ENCODE measurements around the gene RUNX1. TPM values are rescaled to one million over a fixed set of nuclear protein-coding genes. Genes with fewer than 3 reads are reported as not detected.

Gene RUNX1
- total RNA-seq, 1 donor from 2014 or later = 62.1 TPM

DNA sequence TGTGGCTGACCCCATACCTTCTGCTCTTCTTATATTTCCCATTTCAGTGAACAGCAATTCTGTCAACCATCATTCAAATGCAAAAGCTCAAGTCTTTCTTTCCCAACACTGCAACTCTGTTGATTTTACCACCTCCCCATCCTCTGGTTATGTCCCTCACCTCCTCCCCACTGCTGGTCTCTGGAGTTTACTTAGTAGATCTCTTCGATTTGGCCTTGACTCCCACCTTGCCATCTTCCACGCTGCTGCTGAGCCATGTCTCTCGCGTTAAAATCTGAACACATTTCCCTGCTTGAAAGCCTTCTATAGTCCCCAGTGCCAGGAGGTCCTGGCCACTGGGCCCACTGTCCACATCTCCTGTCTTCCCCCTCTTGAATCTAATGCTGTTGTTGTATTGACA, 125.5 kb downstream of the RUNX1 start:
- H3K4me1 ChIP-seq = no peaks in the 10 kb centered on the region
- no peaks in the 10 kb centered on the region for H3K27me3 ChIP-seq
- H3K9me3 ChIP-seq = no peaks in the 10 kb centered on the region
- no peak overlapping the region for H3K4me3 ChIP-seq
- no peak for DNase-seq (ENCODE audit: extremely low spot score in 2 of 2)
- no peaks in the 10 kb centered on the region for H3K36me3 ChIP-seq
- intact Hi-C loops (cut with DNase I) = no loop called here
- H3K27ac ChIP-seq = no peak overlapping the region
- TF ChIP-seq POLR2AphosphoS5 (IDR thresholded peaks at IDR 0.05; ENCODE audit: insufficient read depth in 1 of 2, low read depth in 1 of 2) = no peak
- no peak for TF ChIP-seq POLR2A (IDR thresholded peaks at IDR 0.05)
- TF ChIP-seq, protein P1, sequence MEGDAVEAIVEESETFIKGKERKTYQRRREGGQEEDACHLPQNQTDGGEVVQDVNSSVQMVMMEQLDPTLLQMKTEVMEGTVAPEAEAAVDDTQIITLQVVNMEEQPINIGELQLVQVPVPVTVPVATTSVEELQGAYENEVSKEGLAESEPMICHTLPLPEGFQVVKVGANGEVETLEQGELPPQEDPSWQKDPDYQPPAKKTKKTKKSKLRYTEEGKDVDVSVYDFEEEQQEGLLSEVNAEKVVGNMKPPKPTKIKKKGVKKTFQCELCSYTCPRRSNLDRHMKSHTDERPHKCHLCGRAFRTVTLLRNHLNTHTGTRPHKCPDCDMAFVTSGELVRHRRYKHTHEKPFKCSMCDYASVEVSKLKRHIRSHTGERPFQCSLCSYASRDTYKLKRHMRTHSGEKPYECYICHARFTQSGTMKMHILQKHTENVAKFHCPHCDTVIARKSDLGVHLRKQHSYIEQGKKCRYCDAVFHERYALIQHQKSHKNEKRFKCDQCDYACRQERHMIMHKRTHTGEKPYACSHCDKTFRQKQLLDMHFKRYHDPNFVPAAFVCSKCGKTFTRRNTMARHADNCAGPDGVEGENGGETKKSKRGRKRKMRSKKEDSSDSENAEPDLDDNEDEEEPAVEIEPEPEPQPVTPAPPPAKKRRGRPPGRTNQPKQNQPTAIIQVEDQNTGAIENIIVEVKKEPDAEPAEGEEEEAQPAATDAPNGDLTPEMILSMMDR (IDR thresholded peaks at IDR 0.05) = no peak

DNA sequence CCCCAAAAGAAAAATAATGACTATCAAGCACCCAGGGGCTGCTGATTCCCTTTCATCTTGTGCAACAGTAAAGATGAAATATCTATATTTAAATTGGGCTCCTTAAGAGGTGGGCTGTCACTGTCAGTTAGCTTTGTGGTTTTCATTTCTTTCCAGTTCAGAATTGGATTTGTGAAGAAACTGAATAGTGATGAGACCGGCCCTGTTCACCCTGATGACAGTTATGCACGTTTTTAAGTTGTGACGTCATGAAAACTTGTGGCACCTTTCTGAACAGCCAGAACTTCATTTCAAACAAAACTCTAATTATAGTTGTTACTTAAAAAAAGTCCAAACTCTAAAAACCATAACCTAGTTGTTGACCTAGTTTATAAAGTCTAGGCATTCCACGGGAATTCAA, 125.9 kb downstream of the RUNX1 start:
- H3K27ac ChIP-seq = no peak overlapping the region
- no peaks in the 10 kb centered on the region for H3K4me1 ChIP-seq
- DNase-seq (ENCODE audit: extremely low spot score in 2 of 2) = no peak
- no peak overlapping the region for H3K4me3 ChIP-seq
- no peaks in the 10 kb centered on the region for H3K36me3 ChIP-seq
- H3K9me3 ChIP-seq = no peaks in the 10 kb centered on the region
- no peaks in the 10 kb centered on the region for H3K27me3 ChIP-seq
- intact Hi-C loops (cut with DNase I) = no loop called here
- no peak for TF ChIP-seq POLR2A (IDR thresholded peaks at IDR 0.05)
- TF ChIP-seq, protein P1 (IDR thresholded peaks at IDR 0.05) = no peak
- no peak for TF ChIP-seq POLR2AphosphoS5 (IDR thresholded peaks at IDR 0.05; ENCODE audit: insufficient read depth in 1 of 2, low read depth in 1 of 2)

DNA sequence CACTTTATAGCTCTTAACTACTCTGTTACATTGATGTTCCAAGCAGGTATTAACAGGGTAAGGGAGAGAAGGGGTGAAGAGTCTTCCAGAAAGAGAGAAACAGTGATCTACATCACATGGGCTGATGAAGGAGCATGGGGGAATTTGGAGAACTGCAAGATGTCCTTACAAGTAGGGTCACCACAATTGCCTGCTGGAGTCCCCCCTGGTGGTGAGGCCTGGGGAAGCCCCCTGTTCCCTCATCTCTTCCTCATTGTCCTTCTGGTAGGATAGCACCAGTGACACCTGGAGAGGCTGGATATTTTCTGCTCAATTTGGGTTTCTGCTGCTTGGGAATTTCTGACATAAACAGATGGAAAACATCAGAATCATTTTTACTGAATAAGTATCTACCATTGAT, 126.6 kb downstream of the RUNX1 start:
- intact Hi-C loops (cut with DNase I) = no loop called here
- no peaks in the 10 kb centered on the region for H3K36me3 ChIP-seq
- TF ChIP-seq POLR2A (IDR thresholded peaks at IDR 0.05) (no peak), POLR2AphosphoS5 (IDR thresholded peaks at IDR 0.05; ENCODE audit: insufficient read depth in 1 of 2, low read depth in 1 of 2) (no peak)
- TF ChIP-seq, protein P1 (IDR thresholded peaks at IDR 0.05) = no peak
- no peaks in the 10 kb centered on the region for H3K27me3 ChIP-seq
- no peaks in the 10 kb centered on the region for H3K9me3 ChIP-seq
- no peaks in the 10 kb centered on the region for H3K4me1 ChIP-seq
- DNase-seq (ENCODE audit: extremely low spot score in 2 of 2) = no peak
- no peak overlapping the region for H3K4me3 ChIP-seq
- no peak overlapping the region for H3K27ac ChIP-seq

DNA sequence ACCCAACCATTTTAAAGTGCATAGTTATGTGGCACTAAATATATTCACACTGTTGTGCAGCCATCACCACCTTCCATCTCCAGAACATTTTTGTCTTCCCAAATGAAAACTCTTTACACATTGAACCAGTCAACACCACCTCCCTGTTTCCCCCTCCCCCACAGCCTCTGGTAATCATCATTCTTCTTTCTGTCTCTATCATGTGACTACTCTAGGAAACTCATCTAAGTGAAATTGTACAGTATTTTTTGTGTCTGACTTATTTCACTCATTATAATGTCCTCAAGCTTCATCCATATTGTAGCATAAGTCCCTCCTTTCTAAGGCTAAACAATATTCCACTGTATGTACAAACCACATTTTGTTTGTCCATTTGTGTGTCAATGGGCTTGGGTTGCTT, 128.0 kb downstream of the RUNX1 start:
- Histone ChIP-seq H3K27me3 (no peaks in the 10 kb centered on the region), H3K4me1 (no peaks in the 10 kb centered on the region), H3K4me3 (no peak overlapping the region), H3K36me3 (no peaks in the 10 kb centered on the region), H3K27ac (no peak overlapping the region), H3K9me3 (no peaks in the 10 kb centered on the region)
- no peak for DNase-seq (ENCODE audit: extremely low spot score in 2 of 2)
- intact Hi-C loops (cut with DNase I) = no loop called here
- TF ChIP-seq POLR2AphosphoS5 (IDR thresholded peaks at IDR 0.05; ENCODE audit: insufficient read depth in 1 of 2, low read depth in 1 of 2) (no peak), POLR2A (IDR thresholded peaks at IDR 0.05) (no peak)

DNA sequence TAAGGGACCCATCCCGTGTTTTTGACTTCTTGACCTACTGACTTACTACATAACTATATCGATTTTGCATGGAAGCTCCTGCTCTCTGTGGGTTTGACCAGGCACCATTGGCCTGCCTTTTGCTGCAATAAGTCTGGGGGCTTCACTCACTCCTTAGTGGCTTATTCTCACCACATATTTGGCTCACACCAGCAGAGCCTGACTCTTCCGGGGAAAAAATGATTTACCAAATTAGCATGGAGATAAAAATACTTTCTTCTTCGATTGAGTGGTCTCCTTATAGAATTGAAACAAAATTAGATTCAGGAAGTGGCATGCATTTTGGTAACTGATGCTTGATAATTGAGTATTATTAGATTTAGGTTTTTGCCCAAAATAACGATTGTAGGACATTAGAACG, 129.7 kb downstream of the RUNX1 start:
- DNase-seq (ENCODE audit: extremely low spot score in 2 of 2) = no peak
- H3K4me1 ChIP-seq = no peaks in the 10 kb centered on the region
- intact Hi-C loops (cut with DNase I) = no loop called here
- no peaks in the 10 kb centered on the region for H3K36me3 ChIP-seq
- no peak overlapping the region for H3K27ac ChIP-seq
- H3K9me3 ChIP-seq = no peaks in the 10 kb centered on the region
- no peaks in the 10 kb centered on the region for H3K27me3 ChIP-seq
- TF ChIP-seq POLR2A (IDR thresholded peaks at IDR 0.05) = no peak
- TF ChIP-seq, protein P1 (IDR thresholded peaks at IDR 0.05) = no peak
- no peak for TF ChIP-seq POLR2AphosphoS5 (IDR thresholded peaks at IDR 0.05; ENCODE audit: insufficient read depth in 1 of 2, low read depth in 1 of 2)
- H3K4me3 ChIP-seq = no peak overlapping the region

Measured in vagina (tissue), 2 donors.